IMR-90 (cell line): Measurements from ENCODE around the gene KRTAP10-1. TPM values are rescaled to one million over a fixed set of nuclear protein-coding genes. Genes with fewer than 3 reads are reported as not detected.

ENCODE experiments used
- ATAC-seq: fragments of 200-7000 bp; cut with Tn5 transposase; 2 replicates; pipeline ENCODE4 v1.9.1; 2020; ENCODE audit warnings: low read depth, mild to moderate bottlenecking, moderate library complexity
- BruUV-seq: library from RNA; stranded (reverse); fragments of 400-500 nt; replicated peaks from 2 replicates; lab custom pipeline; 2021; lab: Mats Ljungman, UMichigan
- CTCF ChIA-PET: fragments of 300-600 bp; formaldehyde crosslinking; extraction: SDS; loops from one replicate; lab custom pipeline; 2021; ENCODE audit warnings: antibody characterized with exemption; lab: Yijun Ruan, JAX
- POLR2A ChIA-PET: fragments of 300-600 bp; sonication (Branson Sonifier 250); formaldehyde crosslinking; loops from one replicate; lab custom pipeline; 2022; ENCODE audit warnings: antibody characterized with exemption; ENCODE audit not compliant: unreplicated experiment; lab: Charles Lee
- DNase-seq: peaks from one replicate; pipeline ENCODE4 v3.0.0; 2013
- H2AFZ ChIP-seq: replicated peaks from 2 replicates; pipeline ENCODE3; 2013; ENCODE audit warnings: low read length, mild to moderate bottlenecking; ENCODE audit not compliant: poor library complexity
- H2AK5ac ChIP-seq: 2 replicates; pipeline ENCODE4 v1.6.1; 2013; ENCODE audit warnings: low read depth, low read length, inconsistent platforms
- H2AK9ac ChIP-seq: replicated peaks from 2 replicates; pipeline ENCODE3; 2013; ENCODE audit warnings: mild to moderate bottlenecking, low read depth, low read length, moderate library complexity; ENCODE audit not compliant: poor library complexity
- H2BK120ac ChIP-seq: 2 replicates; pipeline ENCODE4 v1.6.1; 2013; ENCODE audit warnings: low read depth, low read length, inconsistent platforms
- H2BK15ac ChIP-seq: 3 replicates; pipeline ENCODE4 v1.6.1; 2013; ENCODE audit warnings: low read depth, low read length, inconsistent platforms
- H2BK20ac ChIP-seq: 2 replicates; pipeline ENCODE4 v1.6.1; 2013; ENCODE audit warnings: low read depth, mild to moderate bottlenecking, inconsistent platforms, low read length, moderate library complexity
- H2BK5ac ChIP-seq: 2 replicates; pipeline ENCODE4 v1.6.1; 2013; ENCODE audit warnings: mild to moderate bottlenecking, low read depth, low read length, inconsistent platforms; ENCODE audit not compliant: poor library complexity, severe bottlenecking
- H3K14ac ChIP-seq: replicated peaks from 2 replicates; pipeline ENCODE4 v1.6.1; 2013; ENCODE audit warnings: low read depth, low read length, inconsistent platforms
- H3K18ac ChIP-seq: 2 replicates; pipeline ENCODE4 v1.6.1; 2013; ENCODE audit warnings: low read depth, low read length, control low read depth
- H3K23ac ChIP-seq: 2 replicates; pipeline ENCODE4 v1.6.1; 2013; ENCODE audit warnings: low read depth, low read length, inconsistent platforms
- H3K27ac ChIP-seq: 2 replicates; pipeline ENCODE4 v1.5.1; 2013; ENCODE audit warnings: mild to moderate bottlenecking, control low read depth, low read length; ENCODE audit not compliant: insufficient read depth
- H3K27me3 ChIP-seq: 2 replicates; pipeline ENCODE4 v1.6.1; 2013; ENCODE audit warnings: low read length; ENCODE audit not compliant: control insufficient read depth, insufficient read depth
- H3K36me3 ChIP-seq: 2 replicates; pipeline ENCODE4 v1.6.1; 2013; ENCODE audit warnings: low read length, mixed read lengths; ENCODE audit not compliant: control insufficient read depth, insufficient read depth
- H3K4ac ChIP-seq: 2 replicates; pipeline ENCODE4 v1.6.1; 2013; ENCODE audit warnings: low read depth, low read length, inconsistent platforms
- H3K4me1 ChIP-seq: 2 replicates; pipeline ENCODE4 v1.6.1; 2013; ENCODE audit warnings: low read length, mixed read lengths; ENCODE audit not compliant: control insufficient read depth, insufficient read depth
- H3K4me2 ChIP-seq: 2 replicates; pipeline ENCODE4 v1.6.1; 2013; ENCODE audit warnings: low read depth, mild to moderate bottlenecking, control low read depth, low read length, moderate library complexity
- H3K4me3 ChIP-seq: 2 replicates; pipeline ENCODE4 v1.5.1; 2013; ENCODE audit warnings: low read depth, mild to moderate bottlenecking, control low read depth, low read length, moderate library complexity; ENCODE audit not compliant: insufficient read depth
- H3K56ac ChIP-seq: 2 replicates; pipeline ENCODE4 v1.6.1; 2013; ENCODE audit warnings: low read length, inconsistent platforms; ENCODE audit not compliant: insufficient read depth; ENCODE audit errors: extremely low read depth
- H3K79me1 ChIP-seq, 2 experiments: 2 replicates each; pipeline ENCODE4 v1.6.1; 2013; ENCODE audit warnings: low read length in 2 of 2, inconsistent platforms in 1 of 2, low read depth in 1 of 2
- H3K9ac ChIP-seq: 2 replicates; pipeline ENCODE4 v1.6.1; 2013; ENCODE audit warnings: low read depth, low read length, control low read depth
- H3K9me1 ChIP-seq: 2 replicates; pipeline ENCODE4 v1.6.1; 2013; ENCODE audit warnings: low read length, inconsistent platforms; ENCODE audit not compliant: insufficient read depth
- H3K9me3 ChIP-seq: 2 replicates; pipeline ENCODE4 v1.6.1; 2013; ENCODE audit warnings: low read length; ENCODE audit not compliant: control insufficient read depth, insufficient read depth
- H4K20me1 ChIP-seq: 2 replicates; pipeline ENCODE4 v1.6.1; 2013; ENCODE audit warnings: low read length, inconsistent platforms; ENCODE audit not compliant: insufficient read depth
- H4K5ac ChIP-seq: 2 replicates; pipeline ENCODE4 v1.6.1; 2013; ENCODE audit warnings: mild to moderate bottlenecking, low read depth, low read length, control low read depth
- H4K8ac ChIP-seq, 2 experiments: 2 replicates each; pipeline ENCODE4 v1.6.1; 2013; ENCODE audit warnings: low read depth in 2 of 2, low read length in 2 of 2, control low read depth in 1 of 2, inconsistent platforms in 1 of 2
- H4K91ac ChIP-seq: 2 replicates; pipeline ENCODE4 v1.6.1; 2013; ENCODE audit warnings: low read depth, low read length, inconsistent platforms; ENCODE audit not compliant: insufficient read depth
- BHLHE40 ChIP-seq: fragments of 150-350 bp; IDR thresholded peaks from 2 replicates; pipeline ENCODE4 v1.6.1; 2016; ENCODE audit warnings: mild to moderate bottlenecking, low read depth, low read length
- CEBPB ChIP-seq: IDR thresholded peaks from 2 replicates; pipeline ENCODE4 v1.6.1; 2012; ENCODE audit warnings: low read depth, low read length, improper control_type of control experiment
- CHD1 ChIP-seq: IDR thresholded peaks from 2 replicates; pipeline ENCODE4 v1.6.1; 2012; ENCODE audit warnings: low read depth, low read length, improper control_type of control experiment
- MAFK ChIP-seq: IDR thresholded peaks from 2 replicates; pipeline ENCODE4 v1.6.1; 2012; ENCODE audit warnings: low read depth, low read length, improper control_type of control experiment
- MXI1 ChIP-seq: IDR thresholded peaks from 2 replicates; pipeline ENCODE4 v1.6.1; 2012; ENCODE audit warnings: low read depth, mild to moderate bottlenecking, low read length, moderate library complexity, borderline replicate concordance
- NFE2L2 ChIP-seq: fragments of 150-350 bp; IDR thresholded peaks from 2 replicates; pipeline ENCODE4 v1.6.1; 2016; ENCODE audit warnings: low read depth, mild to moderate bottlenecking, low read length
- POLR2A ChIP-seq: IDR thresholded peaks from 2 replicates; pipeline ENCODE4 v1.6.1; 2012; ENCODE audit warnings: mild to moderate bottlenecking, low read depth, low read length
- WGBS, 2 experiments: methylation state at CpG; one replicate each; pipeline versions ENCODE4 v1.1.5 to v1.1.7; 2013; ENCODE audit warnings: missing lambda C conversion rate in 2 of 2; ENCODE audit not compliant: insufficient read length in 1 of 2; ENCODE audit errors: extremely low coverage in 2 of 2; 5-methylcytosine and 5-hydroxymethylcytosine counted together
- dilution Hi-C: fragments of 300-500 bp; cut with HindIII; formaldehyde crosslinking; loops from one replicate; pipeline ENCODE4 v1.14.3; 2018; ENCODE audit warnings: low sequenced_read_pairs; ENCODE audit not compliant: unreplicated experiment
- in situ Hi-C: fragments of 300-500 bp; cut with MboI; formaldehyde crosslinking; loops from 3 replicates; pipeline ENCODE4 v1.14.3; 2019; ENCODE audit warnings: low sequenced_read_pairs, inconsistent platforms, mixed read lengths
- intact Hi-C: fragments of 100-400 bp; cut with micrococcal nuclease; formaldehyde crosslinking; loops from 2 replicates; pipeline ENCODE4 v1.10.0; 2022
- polyA plus RNA-seq, 3 experiments: library from polyadenylated mRNA; depleted of rRNA; stranded (reverse); fragments of >200 nt; gene quantifications; 2 replicates each; pipeline ENCODE4 v1.2.3, GENCODE V29; 2012; ENCODE audit warnings: low replicate concordance in 1 of 3
- total RNA-seq: library from RNA; depleted of rRNA; stranded (reverse); fragments of >200 nt; gene quantifications from 2 replicates; pipeline ENCODE4 v1.2.3, GENCODE V29; 2012
- TF ChIP-seq, protein P1 (sequence below): fragments of 150-350 bp; IDR thresholded peaks from 2 replicates; pipeline ENCODE4 v1.6.1; 2017; ENCODE audit warnings: mild to moderate bottlenecking, antibody characterized with exemption, low read length, low read depth

Gene KRTAP10-1
- total and polyA plus RNA-seq, 2 of the 4 experiments (the other 2 are of a cell fraction), result not detected

DNA sequence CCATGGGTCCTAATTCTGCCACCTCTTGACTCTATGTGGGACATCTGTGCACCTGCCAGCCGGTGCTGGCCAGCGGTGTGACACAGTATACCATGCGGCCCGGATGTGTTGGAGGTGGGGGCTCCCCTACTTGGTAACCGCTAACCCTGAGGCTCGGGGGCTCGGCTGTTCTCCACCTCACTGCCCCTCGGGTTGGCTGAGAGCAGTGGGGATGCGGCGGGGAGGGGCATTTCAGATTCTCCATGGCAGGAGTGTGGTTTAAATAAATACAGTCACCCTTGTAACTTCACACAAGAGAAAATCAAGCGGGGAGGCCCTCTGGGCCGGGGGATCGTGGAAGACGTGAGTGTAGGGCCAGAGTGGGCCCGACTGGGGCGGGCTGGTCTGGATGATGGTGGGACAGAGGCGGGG, 11.0 kb downstream of the KRTAP10-1 start:
- ChIA-PET CTCF (no interaction called here), POLR2A (no interaction called here)
- dilution Hi-C loops (no loop called here), in situ Hi-C loops (no loop called here), intact Hi-C loops (no loop called here)
- H2BK15ac ChIP-seq, result no peak overlapping the region
- H3K23ac ChIP-seq, result no peak overlapping the region
- H2AK9ac ChIP-seq, result no peak overlapping the region
- no peak overlapping the region for H3K18ac ChIP-seq
- no peak overlapping the region for H3K27ac ChIP-seq
- H3K36me3 ChIP-seq, result no peaks in the 10 kb centered on the region
- no peaks in the 10 kb centered on the region for H4K20me1 ChIP-seq
- H3K27me3 ChIP-seq, result no peaks in the 10 kb centered on the region
- WGBS, 2 experiments, result 55% methylated on average over 6 of the region's 17 CpGs; no CpG with 5 or more reads in 1 of the 2 experiments
- no peak overlapping the region for H4K8ac ChIP-seq
- H3K9me1 ChIP-seq, result no peaks in the 10 kb centered on the region
- H2AK5ac ChIP-seq, result no peak overlapping the region
- H3K9ac ChIP-seq, result no peak overlapping the region
- no peaks in the 10 kb centered on the region for H3K4me1 ChIP-seq
- H4K91ac ChIP-seq, result no peak overlapping the region
- H3K4me3 ChIP-seq, result no peak overlapping the region
- H4K5ac ChIP-seq, result no peak overlapping the region
- H3K4me2 ChIP-seq, result no peak overlapping the region
- no peak overlapping the region for H2BK5ac ChIP-seq
- ATAC-seq, result no peak
- H2AFZ ChIP-seq, result no peak overlapping the region
- no peaks in the 10 kb centered on the region for H3K79me1 ChIP-seq
- no peak overlapping the region for H2BK120ac ChIP-seq
- H3K14ac ChIP-seq, result no peak overlapping the region
- no peak overlapping the region for H3K56ac ChIP-seq
- BruUV-seq, result no TSS peak
- TF ChIP-seq BHLHE40 (no peak), CEBPB (no peak), CHD1 (no peak), MXI1 (no peak), POLR2A (no peak), NFE2L2 (no peak), MAFK (no peak)
- TF ChIP-seq, protein P1, sequence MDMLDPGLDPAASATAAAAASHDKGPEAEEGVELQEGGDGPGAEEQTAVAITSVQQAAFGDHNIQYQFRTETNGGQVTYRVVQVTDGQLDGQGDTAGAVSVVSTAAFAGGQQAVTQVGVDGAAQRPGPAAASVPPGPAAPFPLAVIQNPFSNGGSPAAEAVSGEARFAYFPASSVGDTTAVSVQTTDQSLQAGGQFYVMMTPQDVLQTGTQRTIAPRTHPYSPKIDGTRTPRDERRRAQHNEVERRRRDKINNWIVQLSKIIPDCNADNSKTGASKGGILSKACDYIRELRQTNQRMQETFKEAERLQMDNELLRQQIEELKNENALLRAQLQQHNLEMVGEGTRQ, result no peak
- H3K4ac ChIP-seq, result no peak overlapping the region
- peaks cover 20% of the 10 kb centered on the region for H3K9me3 ChIP-seq
- DNase-seq, result no peak
- H2BK20ac ChIP-seq, result no peak overlapping the region
